Keratinocyte (primary cell): ENCODE data around the gene MRO.

Experiments
- EZH2 ChIP-seq: IDR thresholded peaks from one replicate; pipeline ENCODE4 v1.6.1; 2012; ENCODE audit warnings: inconsistent platforms, mild to moderate bottlenecking, low read length, moderate library complexity
- TF ChIP-seq, protein P1 (sequence below), 3 experiments: IDR thresholded peaks in 1 of 3; conservative IDR thresholded peaks in 1 of 3; optimal IDR thresholded peaks in 1 of 3; 2 replicates in 2 of 3; 3 replicates in 1 of 3; pipeline versions ENCODE3 to v1.5.1; 2011; ENCODE audit warnings: low read length in 3 of 3, mild to moderate bottlenecking in 3 of 3, moderate library complexity in 2 of 3, control low read depth in 1 of 3, inconsistent platforms in 1 of 3; ENCODE audit not compliant: insufficient read depth in 2 of 3; ENCODE audit errors: extremely low read depth in 1 of 3

DNA sequence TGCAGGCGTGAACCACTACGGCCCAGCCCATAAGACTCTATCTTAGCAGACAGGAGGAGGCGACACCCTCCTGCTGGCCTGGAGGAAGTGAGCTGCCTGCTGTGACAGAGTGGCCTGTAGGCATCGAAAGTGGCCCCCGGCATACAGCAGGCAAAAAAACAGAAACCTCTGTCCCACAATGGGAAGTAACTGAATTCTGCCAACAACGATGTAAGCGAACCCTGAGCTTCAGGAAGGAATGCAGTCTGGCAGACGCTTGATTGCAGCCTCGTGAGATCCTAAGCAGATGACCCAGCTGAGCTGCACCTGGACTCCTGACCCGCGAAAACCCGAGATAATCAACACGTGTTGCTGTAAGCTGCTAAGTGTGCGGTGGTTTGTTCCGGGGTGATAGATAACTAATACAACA lies 13.6 kb downstream of the MRO start:
- TF ChIP-seq, protein P1, sequence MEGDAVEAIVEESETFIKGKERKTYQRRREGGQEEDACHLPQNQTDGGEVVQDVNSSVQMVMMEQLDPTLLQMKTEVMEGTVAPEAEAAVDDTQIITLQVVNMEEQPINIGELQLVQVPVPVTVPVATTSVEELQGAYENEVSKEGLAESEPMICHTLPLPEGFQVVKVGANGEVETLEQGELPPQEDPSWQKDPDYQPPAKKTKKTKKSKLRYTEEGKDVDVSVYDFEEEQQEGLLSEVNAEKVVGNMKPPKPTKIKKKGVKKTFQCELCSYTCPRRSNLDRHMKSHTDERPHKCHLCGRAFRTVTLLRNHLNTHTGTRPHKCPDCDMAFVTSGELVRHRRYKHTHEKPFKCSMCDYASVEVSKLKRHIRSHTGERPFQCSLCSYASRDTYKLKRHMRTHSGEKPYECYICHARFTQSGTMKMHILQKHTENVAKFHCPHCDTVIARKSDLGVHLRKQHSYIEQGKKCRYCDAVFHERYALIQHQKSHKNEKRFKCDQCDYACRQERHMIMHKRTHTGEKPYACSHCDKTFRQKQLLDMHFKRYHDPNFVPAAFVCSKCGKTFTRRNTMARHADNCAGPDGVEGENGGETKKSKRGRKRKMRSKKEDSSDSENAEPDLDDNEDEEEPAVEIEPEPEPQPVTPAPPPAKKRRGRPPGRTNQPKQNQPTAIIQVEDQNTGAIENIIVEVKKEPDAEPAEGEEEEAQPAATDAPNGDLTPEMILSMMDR (optimal IDR thresholded peaks at IDR 0.05 in 1 of 3, IDR thresholded peaks at IDR 0.05 in 1 of 3, conservative IDR thresholded peaks at IDR 0.05 in 1 of 3; ENCODE audit: extremely low read depth in 1 of 3, insufficient read depth in 2 of 3, low read length in 3 of 3) = no peak
- no peak for TF ChIP-seq EZH2
